OCI-LY7 (cell line): ENCODE data around the gene FAM13B. TPM values are rescaled to one million over a fixed set of nuclear protein-coding genes. Genes with fewer than 3 reads are reported as not detected.

Source experiments
- BruUV-seq: library from RNA; stranded (reverse); fragments of 400-500 nt; replicated peaks from 2 replicates; lab custom pipeline; 2021; lab: Mats Ljungman, UMichigan
- CTCF ChIA-PET: fragments of 300-600 bp; sonication (Branson Sonifier 250); formaldehyde crosslinking; loops from one replicate; lab custom pipeline; 2022; ENCODE audit warnings: antibody characterized with exemption; ENCODE audit not compliant: unreplicated experiment; lab: Charles Lee
- POLR2A ChIA-PET: fragments of 300-600 bp; sonication (Branson Sonifier 250); formaldehyde crosslinking; loops from one replicate; lab custom pipeline; 2022; ENCODE audit warnings: antibody characterized with exemption; lab: Charles Lee
- DNase-seq: peaks from one replicate; pipeline ENCODE4 v3.0.0-alpha.2; 2015; ENCODE audit warnings: low spot score
- H2AFZ ChIP-seq: fragments of 200-600 bp; sonication (generic), shearing (Covaris generic); 2 replicates; pipeline ENCODE4 v1.6.1; 2014; ENCODE audit warnings: mild to moderate bottlenecking, antibody characterized with exemption, low read length, moderate library complexity
- H3K27ac ChIP-seq: fragments of 200-600 bp; sonication (generic); 2 replicates; pipeline ENCODE4 v1.5.1; 2014; ENCODE audit warnings: mixed run types, low read depth, mild to moderate bottlenecking, moderate library complexity, low read length, inconsistent platforms; ENCODE audit not compliant: poor library complexity, severe bottlenecking
- H3K36me3 ChIP-seq: fragments of 200-600 bp; sonication (generic); 2 replicates; pipeline ENCODE4 v1.6.1; 2014; ENCODE audit warnings: mild to moderate bottlenecking, antibody characterized with exemption, low read length, moderate library complexity, mixed read lengths; ENCODE audit not compliant: insufficient read depth
- H3K4me1 ChIP-seq: fragments of 200-600 bp; sonication (generic); 2 replicates; pipeline ENCODE4 v1.5.1; 2014; ENCODE audit warnings: mild to moderate bottlenecking, low read length; ENCODE audit not compliant: insufficient read depth, poor library complexity, severe bottlenecking
- H3K4me2 ChIP-seq: fragments of 200-600 bp; sonication (generic); 2 replicates; pipeline ENCODE4 v1.6.1; 2014; ENCODE audit warnings: mild to moderate bottlenecking, low read length
- H3K4me3 ChIP-seq: fragments of 200-600 bp; sonication (generic); 2 replicates; pipeline ENCODE4 v1.5.1; 2014; ENCODE audit warnings: mild to moderate bottlenecking, low read depth, low read length; ENCODE audit not compliant: poor library complexity, severe bottlenecking
- H3K79me2 ChIP-seq: fragments of 200-600 bp; sonication (generic); 2 replicates; pipeline ENCODE4 v1.6.1; 2016; ENCODE audit warnings: low read depth, mild to moderate bottlenecking, low read length, moderate library complexity, mixed read lengths; ENCODE audit not compliant: insufficient read depth
- H3K9me2 ChIP-seq: fragments of 200-600 bp; sonication (generic); 2 replicates; pipeline ENCODE4 v1.6.1; 2016; ENCODE audit warnings: mild to moderate bottlenecking, low read length, mixed read lengths; ENCODE audit not compliant: insufficient read depth
- H3K9me3 ChIP-seq: fragments of 200-600 bp; sonication (generic); 2 replicates; pipeline ENCODE4 v1.6.1; 2014; ENCODE audit warnings: mild to moderate bottlenecking, mixed run types, low read length, mixed read lengths
- H4K20me1 ChIP-seq: fragments of 200-600 bp; sonication (generic); 2 replicates; pipeline ENCODE4 v1.6.1; 2014; ENCODE audit warnings: mild to moderate bottlenecking, antibody characterized with exemption, low read length, moderate library complexity, mixed read lengths; ENCODE audit not compliant: insufficient read depth
- EZH2phosphoT487 ChIP-seq: fragments of 200-600 bp; sonication (generic); IDR thresholded peaks from 2 replicates; pipeline ENCODE4 v1.6.1; 2018; ENCODE audit warnings: low read depth, borderline replicate concordance, mild to moderate bottlenecking, mixed run types, antibody characterized with exemption, low read length, moderate library complexity, mixed read lengths
- intact Hi-C: fragments of 100-400 bp; cut with micrococcal nuclease; formaldehyde crosslinking; loops from one replicate; pipeline ENCODE4 v1.10.0; 2022; ENCODE audit not compliant: unreplicated experiment
- total RNA-seq, 2 experiments: library from RNA; depleted of rRNA in 1 of 2; stranded (reverse); fragments of >200 nt in 1 of 2; shearing (Covaris generic) in 1 of 2; gene quantifications; 2 replicates each; pipeline ENCODE4 v1.2.3, GENCODE V29; 2014 to 2022
- TF ChIP-seq, protein P1 (sequence below): fragments of 200-600 bp; sonication (generic); conservative IDR thresholded peaks from 2 replicates; pipeline ENCODE4 v1.5.1; 2014; ENCODE audit warnings: mild to moderate bottlenecking, antibody characterized with exemption, low read length, moderate library complexity, mixed read lengths

The FAM13B gene
- total RNA-seq, 2 experiments from 2014 or later, result 21.5 to 35.7 TPM

DNA sequence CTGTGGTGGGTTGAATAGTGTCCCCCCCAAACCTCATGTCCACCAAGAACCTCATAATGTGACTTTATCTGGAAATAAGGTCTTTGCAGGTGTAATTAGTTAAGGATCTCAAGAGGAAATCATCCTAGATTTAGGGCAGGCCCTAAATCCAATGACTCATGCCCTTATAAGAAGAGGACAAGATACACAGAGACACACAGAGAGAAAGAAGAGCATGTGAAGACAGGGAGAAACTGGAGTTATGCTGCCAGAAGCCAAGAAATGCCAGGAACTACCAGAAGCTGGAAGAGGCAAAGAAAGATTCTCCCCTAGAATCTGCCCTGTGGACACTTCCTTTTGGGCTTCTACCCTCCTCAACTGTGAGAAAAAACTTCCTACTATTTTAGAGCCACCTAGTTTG is 8.8 kb downstream of the FAM13B start:
- Histone ChIP-seq H2AFZ (no peak overlapping the region), H3K27ac (no peak overlapping the region), H3K36me3 (peaks cover 60% of the 10 kb centered on the region), H3K4me2 (no peak overlapping the region), H3K79me2 (peaks cover 91% of the 10 kb centered on the region), H3K9me3 (peaks cover 22% of the 10 kb centered on the region), H3K4me3 (no peak overlapping the region), H4K20me1 (peaks cover 33% of the 10 kb centered on the region), H3K4me1 (peaks cover 18% of the 10 kb centered on the region), H3K9me2 (no peaks in the 10 kb centered on the region)
- POLR2A ChIA-PET, result interaction anchor here (0.6 to 0.8 kb wide), 2 partner anchors 17 to 18 kb away, joined by 3 read pairs; no protein-coding TSS in a partner anchor
- intact Hi-C loops, result no loop called here
- BruUV-seq, result no TSS peak
- no peak for DNase-seq
- CTCF ChIA-PET, result no interaction called here
- TF ChIP-seq EZH2phosphoT487, result no peak
- TF ChIP-seq, protein P1, sequence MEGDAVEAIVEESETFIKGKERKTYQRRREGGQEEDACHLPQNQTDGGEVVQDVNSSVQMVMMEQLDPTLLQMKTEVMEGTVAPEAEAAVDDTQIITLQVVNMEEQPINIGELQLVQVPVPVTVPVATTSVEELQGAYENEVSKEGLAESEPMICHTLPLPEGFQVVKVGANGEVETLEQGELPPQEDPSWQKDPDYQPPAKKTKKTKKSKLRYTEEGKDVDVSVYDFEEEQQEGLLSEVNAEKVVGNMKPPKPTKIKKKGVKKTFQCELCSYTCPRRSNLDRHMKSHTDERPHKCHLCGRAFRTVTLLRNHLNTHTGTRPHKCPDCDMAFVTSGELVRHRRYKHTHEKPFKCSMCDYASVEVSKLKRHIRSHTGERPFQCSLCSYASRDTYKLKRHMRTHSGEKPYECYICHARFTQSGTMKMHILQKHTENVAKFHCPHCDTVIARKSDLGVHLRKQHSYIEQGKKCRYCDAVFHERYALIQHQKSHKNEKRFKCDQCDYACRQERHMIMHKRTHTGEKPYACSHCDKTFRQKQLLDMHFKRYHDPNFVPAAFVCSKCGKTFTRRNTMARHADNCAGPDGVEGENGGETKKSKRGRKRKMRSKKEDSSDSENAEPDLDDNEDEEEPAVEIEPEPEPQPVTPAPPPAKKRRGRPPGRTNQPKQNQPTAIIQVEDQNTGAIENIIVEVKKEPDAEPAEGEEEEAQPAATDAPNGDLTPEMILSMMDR, result no peak

DNA sequence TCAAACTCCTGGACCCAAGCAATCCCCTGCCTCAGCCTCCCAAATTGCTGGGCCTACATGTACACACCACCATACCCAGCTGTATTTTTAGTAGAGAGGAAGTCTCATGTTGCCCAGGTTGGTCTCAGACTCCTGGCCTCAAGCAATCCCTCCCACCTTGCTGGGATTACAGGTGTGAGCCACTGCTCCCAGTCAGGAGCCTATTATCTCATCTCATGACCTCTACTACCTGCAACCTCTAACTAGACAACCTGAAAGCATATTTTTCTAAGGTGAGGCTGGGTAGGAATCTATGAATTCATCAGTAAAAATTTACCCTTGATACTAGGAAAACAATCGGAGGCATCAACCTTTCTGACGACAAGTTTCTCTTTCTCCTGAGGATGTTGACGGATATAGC is 10.0 kb downstream of the FAM13B start:
- no peak for DNase-seq
- Histone ChIP-seq H3K4me2 (no peak overlapping the region), H3K36me3 (peaks cover 60% of the 10 kb centered on the region), H2AFZ (no peak overlapping the region), H3K9me2 (no peaks in the 10 kb centered on the region), H3K4me1 (peaks cover 6% of the 10 kb centered on the region), H3K79me2 (peaks cover 79% of the 10 kb centered on the region), H3K4me3 (no peak overlapping the region), H3K27ac (no peak overlapping the region), H3K9me3 (peaks cover 18% of the 10 kb centered on the region), H4K20me1 (peaks cover 29% of the 10 kb centered on the region)
- ChIA-PET POLR2A (interaction anchor here (1.4 to 1.9 kb wide), 2 partner anchors 10 to 11 kb away, joined by 4 to 10 read pairs; no protein-coding TSS in a partner anchor), CTCF (no interaction called here)
- no TSS peak for BruUV-seq
- intact Hi-C loops, result no loop called here
- TF ChIP-seq, protein P1, result no peak
- no peak for TF ChIP-seq EZH2phosphoT487

DNA sequence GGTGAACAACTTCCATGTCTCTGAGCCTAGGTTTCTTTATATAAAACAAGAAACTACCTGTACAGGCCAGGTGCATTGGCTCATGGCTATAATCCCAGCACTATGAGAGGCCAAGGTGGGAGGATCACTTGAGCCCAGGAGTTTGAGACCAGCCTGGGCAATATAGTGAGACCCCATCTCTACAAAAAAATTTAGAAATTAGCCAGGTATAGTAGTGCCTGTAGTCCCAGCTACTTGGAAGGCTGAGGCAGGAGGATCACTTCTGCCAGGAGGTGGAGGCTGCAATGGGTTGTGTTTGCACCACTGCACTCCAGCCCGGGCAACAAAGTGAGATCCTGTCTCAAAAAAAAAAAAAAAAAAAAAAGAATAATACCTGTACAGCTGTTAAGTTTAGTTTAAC is 11.1 kb downstream of the FAM13B start:
- Histone ChIP-seq H3K4me2 (no peak overlapping the region), H3K9me2 (no peaks in the 10 kb centered on the region), H3K27ac (no peak overlapping the region), H3K79me2 (peaks cover 71% of the 10 kb centered on the region), H3K4me3 (no peak overlapping the region), H3K4me1 (peaks cover 4% of the 10 kb centered on the region), H3K9me3 (peaks cover 7% of the 10 kb centered on the region; the same call in 1 of the 2 replicates), H2AFZ (no peak overlapping the region), H3K36me3 (peaks cover 60% of the 10 kb centered on the region), H4K20me1 (peaks cover 29% of the 10 kb centered on the region)
- no TSS peak for BruUV-seq
- intact Hi-C loops, result no loop called here
- POLR2A ChIA-PET, result interaction anchor here (0.7 to 1.9 kb wide), 4 partner anchors 9 to 15 kb away, joined by 3 to 10 read pairs (median 4); no protein-coding TSS in a partner anchor
- no peak for DNase-seq
- TF ChIP-seq, protein P1, result no peak
- TF ChIP-seq EZH2phosphoT487, result no peak
- CTCF ChIA-PET, result no interaction called here
